Loucy (cell line): Measurements from ENCODE around the gene POTEB2.
"Not testable (repeated sequence)": the region's sequence is repeated elsewhere in the genome, so short reads cannot be mapped to it uniquely, and the experiment has no call there.

Experiments used
- CTCF ChIP-seq: fragments of 200-600 bp; sonication (generic); conservative IDR thresholded peaks from 2 replicates; pipeline ENCODE4 v1.5.1; 2014; ENCODE audit warnings: mild to moderate bottlenecking, antibody characterized with exemption, low read length
- EZH2phosphoT487 ChIP-seq: fragments of 200-600 bp; IDR thresholded peaks from 2 replicates; pipeline ENCODE4 v1.6.1; 2018; ENCODE audit warnings: antibody characterized with exemption, mild to moderate bottlenecking, moderate library complexity, borderline replicate concordance

GRCh38 chr15:20879916-20880315 is 13.8 kb upstream of the POTEB2 start:
- TF ChIP-seq CTCF, EZH2phosphoT487: not testable (repeated sequence)
